Measurements from ENCODE around the gene SRP14.

The SRP14 gene

DNA sequence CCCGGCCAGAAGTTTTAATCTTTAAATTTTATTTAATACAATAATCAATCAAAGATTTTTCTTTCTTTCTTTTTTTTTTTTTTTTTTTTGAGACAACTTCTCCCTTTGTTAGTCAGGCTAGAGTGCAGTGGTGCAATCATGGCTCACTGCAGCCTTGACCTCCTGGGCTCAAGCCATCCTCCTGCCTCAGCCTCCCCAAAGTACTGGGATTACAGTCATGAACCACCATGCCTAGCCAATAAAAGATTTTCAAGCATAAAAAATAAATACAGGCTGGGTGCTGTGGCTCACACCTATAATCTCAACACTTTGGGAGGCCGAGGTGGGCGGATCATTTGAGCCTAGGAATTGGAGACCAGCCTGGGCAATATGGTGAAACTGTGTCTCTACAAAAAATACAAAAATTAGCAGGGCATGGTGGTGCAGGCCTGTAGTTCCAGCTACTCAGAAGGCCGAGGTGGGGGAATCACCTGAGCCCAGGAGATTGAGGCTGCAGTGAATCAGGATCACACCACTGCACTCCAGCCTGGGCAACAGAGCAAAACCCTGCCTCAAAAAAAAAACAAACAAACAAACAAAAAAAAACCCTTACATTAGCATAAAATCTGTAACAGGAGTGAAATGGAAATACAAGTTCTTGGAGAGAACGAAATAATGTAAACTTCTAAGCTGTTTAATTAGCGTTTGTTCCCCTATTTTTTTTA, 29.1 kb upstream of the SRP14 start:
- DNase-seq (ENCODE audit: low spot score) = no peak

GRCh38 chr15:40066589-40066988, 27.6 kb upstream of the SRP14 start:
- DNase-seq (ENCODE audit: low spot score) = no peak

- no peak for DNase-seq (ENCODE audit: low spot score)
Measured at GRCh38 chr15:40065166-40065565, 26.2 kb upstream of the SRP14 start.

DNA sequence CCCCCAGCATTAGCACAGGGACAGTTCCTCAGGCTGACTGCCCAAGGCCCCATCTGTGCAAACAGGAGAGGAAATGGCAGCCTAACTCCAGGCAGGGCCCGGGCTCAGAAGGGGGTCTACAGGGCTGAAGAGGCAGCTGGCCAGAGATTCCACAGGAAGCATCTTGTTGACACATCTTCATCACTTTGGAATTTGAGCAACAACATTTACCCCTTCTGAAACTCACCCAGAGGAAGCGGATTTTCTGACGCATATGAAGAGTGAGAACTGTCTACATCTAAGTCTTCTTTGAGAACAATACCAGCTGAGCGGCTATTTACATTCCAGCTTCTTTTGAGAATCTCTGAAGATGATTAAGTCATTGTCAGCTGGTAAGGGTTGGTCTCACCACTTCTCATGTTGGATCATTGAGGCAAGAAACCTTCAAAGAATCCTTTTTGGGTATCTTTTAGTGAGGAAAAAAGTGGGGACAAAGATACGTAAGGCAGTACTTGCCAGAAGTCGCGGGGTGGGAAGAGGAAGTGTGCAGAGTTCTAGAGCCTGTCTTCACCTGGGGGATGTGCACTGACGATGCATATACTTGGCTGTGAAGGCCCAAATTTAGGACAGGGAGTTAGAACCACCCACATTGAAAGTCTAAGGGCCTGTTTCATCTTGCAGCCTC, 25.4 kb upstream of the SRP14 start:
- no peak for DNase-seq (ENCODE audit: low spot score)

- no peak for DNase-seq (ENCODE audit: low spot score)
Measured at GRCh38 chr15:40063563-40064011, 24.6 kb upstream of the SRP14 start.

DNA sequence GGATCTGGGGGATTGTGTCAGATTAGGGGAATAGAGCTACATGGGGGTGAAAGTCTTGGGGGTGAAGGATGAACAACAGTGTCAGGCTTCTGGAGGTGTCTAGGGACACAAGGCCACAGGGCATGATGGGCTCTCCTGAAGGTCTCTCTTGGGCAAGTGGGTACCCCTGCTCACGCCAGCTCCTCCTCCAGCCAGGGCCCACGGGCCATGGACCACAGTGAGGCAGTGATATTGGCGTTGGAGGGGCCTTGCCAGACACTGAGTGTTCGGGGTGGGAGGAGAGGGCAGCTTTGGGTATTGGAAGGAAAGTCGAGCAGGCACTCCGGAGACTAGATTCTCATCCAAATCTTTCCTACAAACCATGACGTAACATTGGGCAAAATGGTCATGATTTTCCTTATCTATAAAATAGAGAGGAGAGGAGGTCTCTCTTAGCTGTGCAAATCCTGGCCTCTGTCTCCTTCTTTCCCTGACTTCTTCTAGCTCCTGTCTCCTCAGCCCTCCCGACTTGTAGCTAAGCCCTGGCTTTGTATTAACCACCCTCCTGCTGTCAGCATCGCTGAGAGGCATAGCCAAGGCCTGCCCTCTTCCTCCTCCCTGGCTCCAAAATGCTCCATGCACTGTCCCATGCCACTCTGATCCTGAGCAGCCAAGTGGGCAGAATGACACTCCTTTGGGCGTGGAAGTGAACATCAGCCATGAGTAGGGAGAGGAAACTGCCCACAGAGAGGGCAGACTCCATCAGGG, 24.0 kb upstream of the SRP14 start:
- no peak for DNase-seq (ENCODE audit: low spot score)

DNA sequence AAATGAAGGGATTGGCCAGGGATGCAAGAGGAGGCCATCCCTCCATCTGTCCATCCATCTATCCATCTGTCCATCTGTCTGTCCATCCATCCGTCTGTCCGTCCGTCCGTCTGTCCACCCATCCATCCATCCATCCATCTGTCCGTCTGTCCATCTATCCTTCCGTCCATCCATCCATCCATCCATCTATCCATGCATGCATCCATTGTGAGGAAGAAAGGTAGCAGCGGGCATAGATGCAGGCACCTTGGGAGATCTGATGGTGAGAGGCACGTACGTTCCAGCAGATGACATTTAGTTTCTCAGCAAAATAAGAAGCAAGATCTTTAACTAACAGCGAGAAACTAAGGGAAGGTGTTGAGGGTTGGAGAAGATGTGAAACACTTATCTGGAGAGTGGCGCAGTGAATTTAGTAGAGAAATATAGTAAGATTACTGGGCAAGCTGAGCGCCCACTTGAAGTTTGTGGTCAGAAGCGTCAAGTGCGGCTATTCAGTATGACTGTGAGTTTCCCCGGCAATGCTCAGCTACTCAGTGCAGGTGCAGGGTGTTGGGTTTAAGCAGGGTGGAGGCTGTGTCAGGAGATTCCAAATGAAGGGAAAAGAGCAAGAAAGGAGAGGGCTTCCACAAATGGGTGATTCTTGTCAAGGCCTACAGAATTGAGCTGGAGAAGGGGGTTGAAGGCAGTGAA, 22.4 kb upstream of the SRP14 start:
- DNase-seq (ENCODE audit: low spot score) = no peak

DNA sequence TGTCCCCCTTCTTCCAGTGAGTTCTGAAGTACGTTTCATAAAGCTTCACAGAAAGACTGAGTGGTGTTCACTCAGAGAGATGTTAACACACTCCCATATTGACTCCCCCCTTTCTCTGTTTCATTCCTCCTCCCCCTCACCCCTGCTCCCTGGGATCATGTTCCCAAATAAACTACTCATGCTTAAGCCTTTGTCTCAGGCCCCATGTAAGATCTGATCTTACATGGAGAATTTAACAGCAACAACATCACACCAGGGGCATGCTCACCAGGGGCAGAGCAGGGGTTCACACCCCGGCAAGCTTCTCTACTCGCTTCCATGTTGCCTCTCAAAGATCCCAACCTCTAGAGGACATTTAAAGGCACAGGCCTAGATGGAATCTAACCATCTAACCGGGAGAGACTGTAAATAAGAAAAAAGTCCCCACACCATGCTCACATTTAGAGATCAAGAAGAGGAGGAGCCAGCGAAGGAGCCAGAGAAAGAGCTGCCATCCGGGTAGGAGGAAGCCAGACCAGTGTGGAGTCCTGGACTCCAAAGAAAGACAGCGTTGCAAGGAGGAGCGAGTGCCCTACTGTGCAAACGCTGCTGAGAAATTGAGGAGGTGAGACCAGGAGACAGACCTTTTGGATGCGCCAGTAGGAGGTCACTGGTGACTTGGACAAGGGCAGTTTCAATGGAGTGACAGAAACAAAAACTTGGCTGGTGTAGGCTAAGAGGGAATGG, 21.4 kb upstream of the SRP14 start:
- no peak for DNase-seq (ENCODE audit: low spot score)

- DNase-seq (ENCODE audit: low spot score) = no peak
Measured at GRCh38 chr15:40059821-40060220, 20.8 kb upstream of the SRP14 start.

DNA sequence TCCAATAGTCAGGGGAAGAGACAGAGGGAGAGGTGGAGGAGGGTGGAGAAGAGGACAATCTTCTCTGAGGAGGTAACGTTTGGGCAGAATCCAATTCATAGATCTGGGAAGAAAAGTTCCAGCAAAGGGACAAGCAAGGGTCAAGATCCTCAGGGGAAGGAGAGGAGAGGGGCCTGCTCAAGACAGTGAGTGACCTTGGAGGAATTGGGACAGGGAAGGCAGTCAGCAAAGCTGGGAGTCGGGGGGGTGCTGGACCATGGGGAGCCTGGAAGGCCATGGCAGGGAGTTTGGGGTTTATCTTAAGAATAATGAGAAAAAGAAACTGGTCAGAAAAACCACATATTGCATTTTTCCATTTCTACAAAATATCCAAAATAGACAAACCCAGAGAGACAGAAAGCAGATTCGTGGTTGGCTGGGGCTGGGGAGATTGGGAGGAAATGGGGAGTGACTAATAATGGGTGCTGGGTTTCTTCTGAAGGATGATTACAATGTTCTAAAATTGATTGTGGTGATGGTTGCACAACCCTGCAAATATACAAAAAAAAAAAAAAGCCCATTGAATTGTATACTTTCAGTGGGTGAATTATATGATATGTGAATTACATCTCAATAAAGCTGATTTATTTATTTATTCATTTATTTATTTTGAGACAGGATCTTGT, 19.6 kb upstream of the SRP14 start:
- no peak for DNase-seq (ENCODE audit: low spot score)

DNA sequence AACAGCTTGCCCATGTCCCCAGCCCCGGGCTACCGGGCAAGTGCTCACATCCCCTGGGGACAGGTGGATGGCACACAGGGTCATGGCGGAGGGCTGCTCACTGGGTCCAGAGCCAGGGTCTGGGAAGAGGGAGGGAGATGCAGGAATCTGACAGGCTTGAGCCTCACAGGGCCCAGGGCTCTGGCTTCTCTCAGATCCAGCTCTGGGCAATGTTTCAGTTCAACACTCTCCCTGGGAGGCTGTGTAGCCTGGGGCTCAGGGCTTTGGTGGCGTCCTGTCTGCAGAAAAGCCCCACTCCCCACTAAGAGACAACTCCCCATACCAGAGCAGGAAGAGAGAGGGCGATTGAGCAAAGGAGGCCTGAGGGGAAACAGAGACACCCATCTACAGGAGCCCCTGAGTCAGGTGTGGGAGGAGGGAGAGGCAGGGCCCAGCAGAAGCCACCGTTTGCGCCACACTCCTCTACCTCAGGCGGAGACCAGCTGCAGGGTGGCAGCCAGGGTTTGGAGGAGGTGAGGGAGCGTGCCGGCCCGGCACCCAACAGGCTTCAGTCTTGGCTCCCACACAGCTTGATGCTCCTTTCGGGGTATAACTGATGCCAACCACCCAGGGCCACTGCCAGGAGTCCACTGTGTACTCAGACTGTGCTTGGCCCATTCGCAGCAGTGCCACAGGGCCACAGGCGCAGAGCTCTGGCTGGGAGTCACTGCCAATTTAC, 16.8 kb upstream of the SRP14 start:
- DNase-seq (ENCODE audit: low spot score) = no peak

- no peak for DNase-seq (ENCODE audit: low spot score)
Measured at GRCh38 chr15:40054855-40055575, 16.0 kb upstream of the SRP14 start.

- no peak for DNase-seq (ENCODE audit: low spot score)
Measured at GRCh38 chr15:40054605-40054854, 15.5 kb upstream of the SRP14 start.

GRCh38 chr15:40053831-40054604, 15.0 kb upstream of the SRP14 start:
- no peak for DNase-seq (ENCODE audit: low spot score)

DNA sequence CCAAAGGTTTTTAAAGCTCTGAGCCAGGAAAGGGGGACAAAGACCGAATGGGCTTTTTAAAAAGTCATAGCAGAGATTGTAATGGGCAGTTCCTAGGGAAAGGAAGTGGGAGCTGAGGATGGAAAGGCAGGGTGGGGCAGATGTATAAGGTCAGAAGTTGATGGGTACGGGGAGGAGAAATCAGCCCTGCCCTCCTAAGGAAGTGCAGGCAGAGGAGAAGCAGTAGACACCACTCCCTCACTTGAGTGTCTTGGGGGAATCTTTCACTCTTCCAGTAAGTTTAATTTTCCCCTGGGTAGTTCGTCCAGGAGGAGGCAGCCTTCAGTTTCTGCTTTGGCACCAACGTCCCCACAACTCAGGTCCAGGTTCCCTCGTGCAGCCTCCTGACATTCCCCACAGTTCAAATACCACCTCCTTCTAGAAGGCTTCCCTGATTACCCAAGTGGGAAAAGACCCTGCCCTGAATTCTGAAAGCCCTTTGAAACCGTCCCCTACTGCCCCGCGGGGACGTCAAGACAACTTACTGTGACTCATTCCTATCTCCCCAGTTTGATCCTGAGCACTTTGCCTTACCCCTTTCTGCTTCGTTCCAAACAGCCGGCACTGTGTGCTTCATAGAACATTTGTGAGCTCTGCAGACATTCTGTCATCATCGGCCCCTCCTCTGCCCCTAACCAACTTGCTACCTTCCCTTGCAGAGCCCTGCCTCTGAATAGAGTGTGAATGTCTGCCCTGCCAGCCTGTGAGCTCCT, 14.3 kb upstream of the SRP14 start:
- no peak for DNase-seq (ENCODE audit: low spot score)

DNA sequence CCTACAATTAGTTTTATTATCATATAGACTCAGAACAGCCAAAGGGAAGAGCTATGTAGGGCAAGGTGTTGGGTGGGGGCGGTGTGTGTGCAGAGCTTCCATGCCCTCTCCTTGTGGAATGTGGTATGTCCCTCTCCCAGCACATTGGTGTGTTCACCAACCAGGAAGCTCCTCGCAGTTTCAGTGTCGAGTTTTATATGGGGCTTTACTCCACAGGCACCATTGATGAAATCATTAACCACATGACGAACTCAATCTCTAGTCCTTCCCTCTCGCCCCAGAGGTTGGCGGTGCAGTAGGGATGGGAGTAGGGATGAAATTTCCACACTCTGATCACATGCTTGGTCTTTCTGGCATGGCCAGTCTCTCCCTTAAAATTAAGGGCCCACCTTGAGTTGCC, 13.6 kb upstream of the SRP14 start:
- no peak for DNase-seq (ENCODE audit: low spot score)

DNA sequence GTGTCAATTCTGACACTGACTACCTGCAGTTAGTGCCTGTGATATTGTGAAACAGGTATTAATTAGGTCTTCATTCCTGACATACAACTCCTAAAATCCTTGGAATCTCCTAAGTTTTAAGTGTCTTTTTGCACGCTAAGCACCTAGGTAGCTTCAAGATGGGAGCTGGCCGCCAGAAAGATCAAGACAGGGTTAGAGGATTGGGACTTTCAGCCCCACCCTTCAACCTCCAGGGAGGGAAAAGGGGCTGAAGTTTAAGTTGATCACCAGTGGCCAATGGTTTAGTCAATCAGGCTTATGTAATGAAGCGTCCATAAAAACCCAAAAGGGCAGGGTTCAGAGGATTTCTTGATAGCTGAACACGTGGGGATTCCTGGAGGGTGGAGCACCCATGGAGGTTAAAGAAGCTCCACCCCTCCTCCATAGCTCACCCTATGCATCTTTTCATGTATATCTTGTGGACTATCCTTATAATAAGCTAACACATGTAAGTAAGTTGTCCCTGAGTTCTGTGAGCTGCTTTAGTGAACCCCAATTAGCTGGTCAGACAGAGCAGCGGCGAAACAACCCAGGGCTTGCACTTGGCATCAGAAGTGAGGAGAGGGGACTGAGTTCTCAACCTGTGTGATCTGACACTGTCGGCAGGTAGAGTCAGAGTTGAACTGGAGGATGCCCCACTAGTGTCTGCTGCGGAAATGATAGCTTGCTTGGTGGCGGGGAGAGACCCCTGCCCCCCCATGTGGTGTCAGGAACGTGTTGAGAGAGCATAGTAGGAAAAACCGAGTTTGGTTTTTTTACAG, 12.8 kb upstream of the SRP14 start:
- DNase-seq (ENCODE audit: low spot score) = no peak
